GM18858 (cell line): ENCODE data around the gene GPR78.
"Not testable (repeated sequence)": the region's sequence is repeated elsewhere in the genome, so short reads cannot be mapped to it uniquely, and the experiment has no call there.

Experiments
- ATAC-seq: cut with Tn5 transposase; IDR thresholded peaks from one replicate; pipeline ENCODE4 v1.9.1; 2021; ENCODE audit not compliant: unreplicated experiment

Gene GPR78

DNA sequence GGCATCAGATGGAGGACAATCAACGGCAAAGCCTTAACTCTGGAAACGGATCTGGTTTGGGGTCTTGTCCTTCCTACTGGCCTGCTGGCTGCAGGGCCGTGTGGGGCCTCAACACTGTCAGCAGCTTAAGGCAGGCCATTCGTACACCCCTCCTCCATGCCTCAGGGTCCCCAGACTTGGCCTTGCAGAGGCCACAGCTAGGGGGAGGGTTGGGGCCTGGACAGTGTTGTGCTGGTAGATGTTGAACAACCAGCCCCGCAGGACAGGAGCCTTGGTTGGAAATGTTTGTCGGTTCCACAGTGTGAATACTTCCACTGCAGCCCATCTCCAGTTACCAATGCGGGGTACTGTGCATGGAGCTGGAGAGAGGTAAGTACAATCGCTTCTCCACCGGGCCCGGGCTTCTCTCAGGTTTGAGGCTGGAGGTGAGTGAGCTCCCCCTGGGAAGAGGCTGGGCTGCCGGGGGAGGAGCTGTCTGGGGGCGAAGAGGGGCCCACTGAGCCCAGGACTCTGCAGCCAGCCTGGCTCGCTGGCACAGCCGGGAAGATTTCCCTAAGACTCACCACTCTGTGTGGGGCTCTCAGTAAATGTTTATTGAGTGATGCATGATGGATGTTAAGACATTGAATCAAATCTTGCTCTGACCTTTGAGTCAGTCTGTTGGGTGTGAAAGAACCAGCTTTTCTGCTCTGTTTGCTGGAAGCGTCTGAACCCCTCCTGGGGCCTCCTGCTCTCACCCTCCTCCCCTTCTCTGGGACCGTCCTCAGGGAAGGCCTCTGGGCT is 19.7 kb upstream of the GPR78 start:
- no peak for ATAC-seq

DNA sequence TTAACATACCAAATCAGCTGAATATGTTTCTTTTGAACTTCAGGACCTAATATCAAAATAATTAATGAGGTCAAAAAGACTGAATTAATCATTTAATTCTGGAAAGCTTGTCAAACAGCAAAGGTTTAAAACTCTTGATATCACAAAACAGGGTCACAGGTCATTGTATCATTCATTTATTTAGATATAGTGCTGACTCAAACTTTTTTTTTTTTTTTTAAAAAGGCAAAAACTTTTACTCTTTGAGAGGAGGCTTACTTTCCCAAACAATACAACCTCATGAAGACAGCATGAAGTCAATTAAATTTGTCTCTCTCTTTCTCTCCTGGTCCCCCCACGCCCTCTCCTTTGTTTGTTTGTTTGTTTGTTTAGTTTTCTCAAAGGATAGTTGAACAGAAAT is 15.6 kb upstream of the GPR78 start:
- no peak for ATAC-seq

DNA sequence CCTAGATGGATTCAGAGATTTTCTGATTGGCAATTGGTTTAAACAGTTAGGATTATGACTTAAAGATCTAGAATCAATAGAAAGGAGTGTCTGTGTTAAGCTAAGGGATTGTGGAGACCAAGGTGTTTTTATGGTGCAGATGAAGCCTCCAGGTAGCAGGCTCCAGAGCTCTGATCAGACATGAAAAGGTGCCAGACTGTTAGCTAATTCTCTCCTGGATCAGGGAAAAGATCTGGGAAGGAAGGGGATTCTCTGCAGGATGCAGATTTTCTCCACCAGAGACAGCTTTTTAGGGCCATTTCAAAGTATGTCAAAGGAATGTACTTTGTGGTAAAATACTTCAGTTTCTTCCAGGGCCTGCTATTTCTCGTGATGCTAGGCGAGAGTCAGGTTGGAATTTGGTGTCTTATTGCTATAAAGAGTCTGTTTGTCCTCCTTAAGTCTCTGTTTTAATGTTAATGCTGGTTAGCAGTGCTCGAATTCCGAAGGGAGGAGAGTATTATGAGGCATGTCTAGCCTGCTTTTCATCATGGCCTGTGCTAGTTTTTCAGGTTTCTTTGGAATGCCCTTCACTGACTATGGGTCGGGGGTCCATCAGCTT is 12.0 kb upstream of the GPR78 start:
- ATAC-seq, result no peak

DNA sequence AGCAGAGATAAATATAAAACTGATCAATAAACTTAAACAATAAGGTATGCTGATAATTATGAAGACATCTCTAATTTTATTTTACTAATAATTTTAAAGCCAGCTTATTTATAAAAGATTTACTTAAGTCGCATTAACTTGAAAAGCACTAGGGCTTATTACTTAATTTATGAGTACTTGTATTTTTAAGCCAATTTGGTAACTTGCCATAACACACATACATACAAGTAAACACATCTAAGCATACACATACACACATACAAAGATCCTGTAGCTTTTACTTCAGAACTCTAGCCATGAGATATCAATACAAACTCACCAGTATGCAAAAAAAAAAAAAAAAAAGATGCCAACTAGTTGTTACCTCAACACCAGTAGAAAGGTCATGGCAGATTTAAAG is 10.0 kb upstream of the GPR78 start:
- ATAC-seq, result no peak

DNA sequence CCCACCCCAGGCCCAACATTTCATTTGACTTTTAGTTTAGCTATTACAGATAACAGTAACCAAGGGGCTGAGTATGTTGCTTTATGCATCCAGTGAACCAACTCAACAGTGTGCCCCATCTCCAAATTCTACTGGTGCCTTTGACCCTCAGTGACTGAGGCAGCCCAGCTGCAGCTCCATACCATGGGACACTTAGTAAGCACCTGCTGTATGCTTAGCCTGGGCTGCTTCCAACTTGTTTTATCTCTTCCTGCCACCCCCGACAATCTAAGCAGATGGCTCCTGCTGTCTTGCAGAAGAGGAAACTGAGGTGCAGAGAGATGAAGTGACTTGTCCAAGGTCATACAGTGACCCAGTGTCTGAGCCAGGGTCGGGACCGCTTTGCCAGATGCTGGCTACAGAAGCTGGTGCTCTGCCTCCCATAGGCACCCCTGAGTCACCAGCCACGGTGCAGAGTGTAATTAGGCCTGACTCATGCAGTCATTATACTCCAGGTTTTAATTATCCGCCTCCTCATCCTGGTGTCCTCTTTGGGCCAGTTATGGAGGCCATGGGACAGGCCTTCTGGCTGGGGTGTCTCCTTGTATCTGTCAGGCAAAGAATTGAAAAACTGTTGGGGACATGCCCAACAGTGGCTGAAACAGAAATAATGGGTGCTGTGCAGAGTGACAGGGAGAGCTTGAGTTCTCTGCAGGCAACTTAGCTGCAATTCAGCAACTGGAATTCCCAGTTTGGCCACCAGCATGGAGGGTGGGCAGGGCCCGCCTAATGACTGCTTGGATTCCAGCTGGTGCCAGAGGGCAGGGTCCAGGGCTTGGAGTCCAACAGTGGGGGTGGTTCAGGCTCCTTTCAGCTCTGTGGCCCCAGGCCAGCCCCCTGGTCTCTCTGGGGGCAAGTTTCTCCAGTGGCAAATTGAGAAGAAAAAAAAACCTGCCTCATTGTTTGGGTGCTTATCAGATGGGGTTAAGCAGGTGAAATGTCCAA is 8.2 kb upstream of the GPR78 start:
- ATAC-seq, result no peak

DNA sequence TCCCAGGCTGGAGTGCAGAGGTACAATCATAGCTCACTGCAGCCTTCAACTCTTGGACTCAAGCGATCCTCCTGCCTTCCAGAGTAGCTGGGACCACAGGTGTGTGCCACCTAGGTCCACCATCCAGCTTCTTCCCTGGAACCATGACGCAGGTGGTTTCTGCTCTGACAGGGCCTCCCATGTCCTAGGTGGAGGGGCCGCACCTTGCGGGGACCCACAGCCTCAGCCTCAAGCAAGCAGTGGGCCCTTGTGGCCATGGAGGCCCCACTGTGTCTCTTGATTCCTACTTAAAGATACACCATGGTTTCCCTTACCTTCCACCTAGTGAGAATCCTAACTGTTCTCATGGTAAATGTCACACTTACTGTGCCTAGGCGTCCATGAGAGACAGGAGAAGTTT is 6.9 kb upstream of the GPR78 start:
- ATAC-seq, result no peak

DNA sequence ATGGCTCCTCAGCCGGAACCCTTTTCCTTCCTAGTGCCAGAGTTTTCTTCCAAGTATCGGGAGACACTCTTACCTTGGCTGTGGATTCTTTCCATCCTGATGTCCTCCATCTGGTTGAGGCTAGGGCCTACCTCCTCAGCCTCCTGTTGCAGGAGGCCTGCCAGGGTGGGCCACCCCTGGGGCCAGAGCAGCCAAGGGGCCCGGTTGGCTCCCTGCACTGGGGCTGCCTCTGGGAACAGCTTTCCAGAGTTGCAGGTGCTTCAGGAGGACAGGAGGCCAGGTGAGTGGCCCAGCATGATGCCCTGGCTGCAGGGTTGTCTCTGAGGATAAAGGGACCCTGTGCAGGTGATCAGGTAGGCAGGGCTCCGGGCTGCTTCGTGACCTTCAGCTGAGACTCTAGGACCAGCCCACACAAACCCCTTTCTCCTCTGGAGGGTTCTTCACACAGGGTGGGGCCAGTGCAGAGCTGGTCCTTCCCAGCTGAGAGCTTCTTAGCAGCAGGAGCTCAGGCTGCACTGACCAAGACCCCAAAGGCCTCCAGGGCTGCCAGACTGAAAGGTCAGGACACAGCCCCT is 5.3 kb upstream of the GPR78 start:
- ATAC-seq, result no peak

DNA sequence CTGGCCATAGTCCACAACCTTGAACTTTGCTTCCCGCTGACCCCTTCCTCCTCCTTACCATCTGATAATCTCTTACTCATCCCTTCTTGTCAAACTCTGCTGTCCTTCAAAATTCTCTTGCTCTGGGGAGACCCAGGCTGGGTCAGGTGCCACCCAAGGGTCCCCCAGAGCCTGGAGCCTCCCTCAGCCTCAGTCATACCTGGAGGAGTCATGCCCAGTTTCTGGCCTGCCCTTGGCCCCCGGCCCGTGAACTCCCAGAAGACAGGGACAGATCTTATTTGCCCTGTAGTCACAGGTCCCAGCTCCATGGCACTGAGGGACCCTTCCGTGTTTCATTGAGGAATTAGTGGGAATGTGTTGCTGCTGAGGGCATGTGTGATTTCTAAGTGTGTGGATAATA is 4.7 kb upstream of the GPR78 start:
- ATAC-seq, result no peak

DNA sequence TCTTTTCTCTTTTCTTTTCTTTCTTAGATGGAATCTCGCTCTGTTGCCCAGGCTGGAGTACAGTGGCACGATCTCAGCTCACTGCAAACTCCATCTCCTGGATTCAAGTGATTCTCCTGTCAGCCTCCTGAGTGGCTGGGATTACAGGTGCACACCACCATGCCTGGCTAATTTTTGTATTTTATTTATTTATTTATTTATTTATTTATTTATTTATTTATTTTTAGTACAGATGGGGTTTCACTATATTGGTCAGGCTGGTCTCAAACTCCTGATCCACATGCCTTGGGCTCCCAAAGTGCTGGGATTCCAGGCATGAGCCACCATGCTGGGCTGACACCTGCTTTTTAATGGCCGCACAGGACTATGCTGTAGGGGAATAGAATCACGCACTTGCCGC is 3.6 kb upstream of the GPR78 start:
- ATAC-seq, result not testable (repeated sequence)

DNA sequence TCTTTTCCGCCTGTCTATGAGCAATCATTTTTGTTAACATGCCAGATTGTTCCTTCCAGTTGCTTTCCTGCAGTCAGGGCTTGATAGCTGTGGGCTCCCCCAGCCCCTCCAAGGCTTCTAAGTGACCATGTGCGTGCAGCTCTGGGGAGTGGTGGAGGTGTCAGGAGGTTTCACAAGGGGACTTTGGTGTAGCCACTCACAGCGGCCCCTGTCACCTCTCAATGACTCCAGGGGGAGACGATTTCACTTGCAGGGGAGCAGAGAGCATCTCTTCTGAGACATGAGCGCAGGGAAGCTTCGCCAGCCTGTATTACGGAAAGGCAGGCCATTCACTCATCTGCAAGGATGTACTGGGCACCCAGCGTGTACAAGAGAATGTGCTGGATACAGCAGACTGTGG is 3.1 kb upstream of the GPR78 start:
- no peak for ATAC-seq

DNA sequence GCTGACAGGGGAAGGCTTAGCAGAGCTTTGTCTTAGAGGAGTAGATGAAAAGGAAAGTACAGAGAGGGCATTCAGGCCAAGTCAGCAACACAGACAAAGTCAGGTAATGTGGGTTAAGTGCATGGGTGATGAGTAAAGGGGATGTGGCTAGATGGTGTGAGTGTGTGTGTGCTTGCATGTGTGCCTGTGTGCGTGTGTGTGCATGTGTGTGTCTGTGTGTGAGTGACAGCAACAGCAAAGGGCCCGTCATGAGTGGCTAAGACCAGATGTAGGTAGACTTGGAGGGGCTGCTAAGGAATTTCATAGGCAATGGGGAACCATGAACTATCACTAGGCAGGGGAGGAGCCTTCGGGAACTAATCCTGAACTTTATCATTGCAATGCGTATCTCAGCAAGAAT is 2.2 kb upstream of the GPR78 start:
- ATAC-seq, result no peak

DNA sequence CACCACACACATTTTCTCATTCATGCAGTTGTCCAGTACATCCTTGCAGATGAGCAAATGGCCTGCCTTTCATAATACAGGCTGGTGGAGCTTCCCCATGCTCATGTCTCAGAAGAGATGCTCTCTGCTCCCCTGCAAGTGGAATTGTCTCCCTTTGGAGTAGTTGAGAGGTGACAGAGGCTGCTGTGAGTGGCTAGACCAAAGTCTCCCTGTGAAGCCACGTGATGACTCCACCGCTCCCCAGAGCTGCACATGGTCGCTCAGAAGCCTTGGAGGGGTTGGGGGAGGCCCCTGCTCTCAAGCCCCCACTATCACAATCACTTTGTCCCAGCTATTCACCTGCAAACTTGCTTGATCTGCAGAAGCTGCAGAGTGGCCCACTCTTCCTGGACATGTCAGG is 1.5 kb upstream of the GPR78 start:
- no peak for ATAC-seq

DNA sequence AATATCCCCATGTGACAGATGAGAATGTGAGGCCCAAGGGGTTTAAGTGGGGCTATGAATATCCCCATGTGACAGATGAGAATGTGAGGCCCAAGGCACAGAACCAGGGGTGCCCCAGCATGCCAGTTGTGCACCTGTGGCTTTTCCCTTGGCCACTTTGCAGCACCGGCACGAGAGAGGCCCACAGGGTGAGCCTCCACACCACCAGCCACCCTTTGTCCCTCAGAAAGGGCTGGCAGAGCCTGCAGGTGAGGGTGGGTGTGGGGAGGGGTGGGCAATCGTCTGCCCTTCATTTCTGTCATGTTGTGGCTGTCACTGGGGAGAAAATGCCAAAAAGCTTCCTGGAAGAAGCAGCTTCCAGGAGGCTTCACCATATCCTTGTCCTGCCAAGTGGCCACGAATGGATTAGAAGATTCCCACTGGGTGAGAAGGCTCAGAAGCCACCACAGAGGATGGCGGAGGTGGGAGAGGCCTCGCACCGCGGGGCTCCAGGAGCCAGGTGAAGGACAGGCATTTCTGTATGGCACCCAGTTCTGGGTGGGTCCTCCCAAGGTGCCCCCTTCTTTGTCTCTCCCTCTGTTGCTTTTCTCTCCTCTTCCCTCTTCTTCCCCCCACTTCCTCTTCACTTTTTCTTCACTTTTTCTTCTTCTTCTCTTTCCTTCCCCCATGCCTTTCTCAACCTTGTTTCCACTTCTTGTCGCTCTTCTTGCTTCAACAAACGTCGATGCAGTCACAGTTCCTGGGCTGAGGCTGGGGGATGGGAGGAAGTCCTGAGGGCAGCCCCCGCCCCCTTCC is 469 bp upstream of the GPR78 start:
- ATAC-seq, result no peak

DNA sequence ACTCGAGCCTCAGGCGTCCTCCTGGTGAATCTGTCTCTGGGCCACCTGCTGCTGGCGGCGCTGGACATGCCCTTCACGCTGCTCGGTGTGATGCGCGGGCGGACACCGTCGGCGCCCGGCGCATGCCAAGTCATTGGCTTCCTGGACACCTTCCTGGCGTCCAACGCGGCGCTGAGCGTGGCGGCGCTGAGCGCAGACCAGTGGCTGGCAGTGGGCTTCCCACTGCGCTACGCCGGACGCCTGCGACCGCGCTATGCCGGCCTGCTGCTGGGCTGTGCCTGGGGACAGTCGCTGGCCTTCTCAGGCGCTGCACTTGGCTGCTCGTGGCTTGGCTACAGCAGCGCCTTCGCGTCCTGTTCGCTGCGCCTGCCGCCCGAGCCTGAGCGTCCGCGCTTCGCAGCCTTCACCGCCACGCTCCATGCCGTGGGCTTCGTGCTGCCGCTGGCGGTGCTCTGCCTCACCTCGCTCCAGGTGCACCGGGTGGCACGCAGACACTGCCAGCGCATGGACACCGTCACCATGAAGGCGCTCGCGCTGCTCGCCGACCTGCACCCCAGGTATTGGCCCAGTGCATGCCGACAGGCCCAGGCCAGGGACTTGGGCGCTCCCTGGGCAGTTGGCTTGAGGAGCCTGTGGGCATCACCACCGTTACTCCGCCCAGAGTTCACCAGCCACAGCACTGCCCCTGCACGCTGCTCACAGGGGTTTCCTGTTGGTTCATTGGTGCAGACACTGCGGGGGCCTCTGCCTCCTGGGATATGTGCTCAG is 1.1 kb downstream of the GPR78 start:
- ATAC-seq, result no peak

DNA sequence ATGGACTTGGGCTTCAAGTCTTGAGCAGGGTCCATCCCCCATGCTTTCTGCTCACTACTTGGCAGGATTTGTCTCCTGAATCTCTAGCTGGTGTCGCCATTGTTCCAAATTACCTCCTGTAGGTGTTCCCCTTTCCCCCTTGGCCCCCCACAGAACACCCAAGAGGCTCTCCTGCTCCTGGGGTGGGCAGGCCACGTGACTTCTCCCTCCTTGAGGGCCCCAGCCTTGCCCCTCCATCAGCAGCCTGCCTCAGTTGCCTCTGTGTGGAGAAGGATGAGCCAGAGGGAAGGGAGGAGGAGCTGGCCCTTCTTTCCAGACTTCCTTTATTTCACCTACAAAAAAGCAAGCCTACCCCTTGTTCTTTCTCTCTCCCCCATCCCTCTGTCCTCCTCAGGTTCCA is 1.8 kb downstream of the GPR78 start:
- ATAC-seq, result no peak

DNA sequence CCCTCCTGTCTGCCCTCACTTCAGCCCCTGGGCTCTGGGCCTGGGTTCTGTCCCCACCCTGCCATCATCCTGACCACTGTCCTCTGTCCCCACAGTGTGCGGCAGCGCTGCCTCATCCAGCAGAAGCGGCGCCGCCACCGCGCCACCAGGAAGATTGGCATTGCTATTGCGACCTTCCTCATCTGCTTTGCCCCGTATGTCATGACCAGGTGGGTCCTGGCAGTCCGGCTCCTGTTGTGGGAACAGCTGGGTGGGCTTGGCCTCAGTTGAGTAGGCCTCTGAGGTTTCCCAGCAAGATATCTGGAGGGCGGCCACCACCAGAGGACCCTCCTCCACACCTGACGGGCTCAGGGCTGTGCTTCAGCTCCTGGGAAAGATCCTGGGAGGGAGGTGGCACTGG is 2.2 kb downstream of the GPR78 start:
- ATAC-seq, result no peak

DNA sequence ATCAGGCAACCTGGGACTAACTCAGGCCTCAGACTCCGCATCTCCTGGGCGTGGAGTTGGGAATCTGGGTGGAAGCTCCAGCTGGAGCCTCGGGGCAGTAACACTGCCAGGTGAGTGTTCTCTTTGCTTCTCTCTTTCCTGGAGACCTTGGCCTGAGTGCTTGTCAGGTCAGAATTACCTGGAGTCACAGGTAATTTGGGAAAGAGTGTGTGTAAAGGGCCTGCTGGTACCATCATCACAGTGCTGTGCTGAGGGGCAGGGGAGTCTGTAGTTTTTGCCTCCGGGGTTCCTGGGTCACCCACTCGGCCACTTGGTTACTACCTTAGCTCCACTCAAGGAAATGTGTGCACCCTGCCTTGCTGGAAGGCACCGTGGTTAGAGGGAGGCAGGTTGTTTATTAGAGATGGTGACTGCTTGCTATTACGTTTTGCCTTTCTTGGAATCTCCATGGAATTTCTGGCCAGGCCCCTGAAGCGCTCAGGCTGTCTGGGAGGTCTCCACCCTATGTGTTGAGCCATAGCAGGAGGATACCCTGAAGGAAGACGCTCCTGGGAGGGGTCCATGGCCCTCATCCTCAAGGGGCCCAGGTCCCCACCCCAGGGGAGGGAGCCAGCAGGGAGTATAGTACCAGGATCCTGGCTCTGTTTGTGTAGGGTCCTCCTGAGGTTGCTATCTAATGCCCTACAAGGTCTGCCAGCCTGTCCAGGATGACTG is 2.9 kb downstream of the GPR78 start:
- no peak for ATAC-seq

DNA sequence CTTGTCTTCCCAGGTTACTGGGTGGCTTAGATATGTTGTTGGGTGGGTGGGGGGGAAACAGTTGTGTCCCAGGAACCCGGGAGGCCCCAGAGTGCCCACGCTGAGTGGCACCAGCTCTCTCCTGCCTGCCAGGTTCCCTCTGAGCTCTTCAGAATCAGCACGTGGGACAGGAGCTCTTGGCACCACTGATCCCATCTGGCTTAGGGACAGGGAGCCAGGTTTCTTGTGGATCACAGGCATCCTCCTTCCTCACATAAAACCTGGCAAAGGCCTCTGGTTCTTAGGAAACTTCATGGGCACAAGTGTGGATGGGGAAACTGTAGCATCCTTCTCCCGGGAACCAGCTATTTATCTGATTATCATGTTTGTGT is 3.4 kb downstream of the GPR78 start:
- ATAC-seq, result no peak

DNA sequence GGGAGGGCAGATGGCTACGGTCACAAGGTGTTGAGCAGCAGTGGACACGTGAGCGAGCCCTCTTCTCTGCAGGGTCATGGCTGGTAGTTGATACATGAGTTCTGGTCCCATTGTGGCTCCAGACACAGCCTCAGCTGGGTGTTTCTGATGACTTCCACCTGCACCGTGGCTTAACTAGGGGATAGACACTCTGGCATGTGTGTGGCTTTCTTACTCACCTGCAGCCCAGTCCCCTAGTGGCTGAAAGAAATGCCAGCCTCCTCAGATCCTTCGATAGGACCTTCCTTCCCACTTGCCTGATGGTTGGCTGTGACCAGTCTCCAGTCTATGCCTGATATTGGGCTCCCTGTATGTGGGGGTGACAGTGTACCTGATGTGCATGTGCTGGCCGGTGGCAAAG is 5.0 kb downstream of the GPR78 start:
- ATAC-seq, result no peak
